ENCODE results near the gene OR7D4.

DNA sequence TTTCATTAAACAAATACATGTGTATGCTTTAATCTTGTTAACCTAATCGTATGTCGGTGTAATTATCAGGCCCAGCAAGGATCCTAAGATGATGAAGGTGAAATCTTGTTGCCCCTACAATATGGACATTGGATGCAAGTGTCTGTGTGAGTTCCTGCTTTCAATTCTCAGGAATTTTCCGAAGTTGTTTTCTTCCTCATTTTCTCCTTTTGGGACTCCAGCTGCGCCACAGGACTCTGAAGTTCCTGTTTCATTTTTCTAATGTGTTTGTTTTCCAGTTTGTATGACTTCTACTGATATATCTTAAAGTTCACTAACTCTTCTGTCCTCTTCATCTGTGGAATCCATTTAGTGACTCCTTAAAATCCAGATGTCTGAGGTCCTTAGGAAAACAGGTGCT is 52.5 kb downstream of the OR7D4 start:
- TF ChIP-seq, protein P1, sequence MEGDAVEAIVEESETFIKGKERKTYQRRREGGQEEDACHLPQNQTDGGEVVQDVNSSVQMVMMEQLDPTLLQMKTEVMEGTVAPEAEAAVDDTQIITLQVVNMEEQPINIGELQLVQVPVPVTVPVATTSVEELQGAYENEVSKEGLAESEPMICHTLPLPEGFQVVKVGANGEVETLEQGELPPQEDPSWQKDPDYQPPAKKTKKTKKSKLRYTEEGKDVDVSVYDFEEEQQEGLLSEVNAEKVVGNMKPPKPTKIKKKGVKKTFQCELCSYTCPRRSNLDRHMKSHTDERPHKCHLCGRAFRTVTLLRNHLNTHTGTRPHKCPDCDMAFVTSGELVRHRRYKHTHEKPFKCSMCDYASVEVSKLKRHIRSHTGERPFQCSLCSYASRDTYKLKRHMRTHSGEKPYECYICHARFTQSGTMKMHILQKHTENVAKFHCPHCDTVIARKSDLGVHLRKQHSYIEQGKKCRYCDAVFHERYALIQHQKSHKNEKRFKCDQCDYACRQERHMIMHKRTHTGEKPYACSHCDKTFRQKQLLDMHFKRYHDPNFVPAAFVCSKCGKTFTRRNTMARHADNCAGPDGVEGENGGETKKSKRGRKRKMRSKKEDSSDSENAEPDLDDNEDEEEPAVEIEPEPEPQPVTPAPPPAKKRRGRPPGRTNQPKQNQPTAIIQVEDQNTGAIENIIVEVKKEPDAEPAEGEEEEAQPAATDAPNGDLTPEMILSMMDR (conservative IDR thresholded peaks at IDR 0.05), result no peak
- TF ChIP-seq ZFX (IDR thresholded peaks at IDR 0.05), result no peak

Data from C4-2B (cell line).